ENCODE results near the gene PNRC2.

GRCh38 chr1:23977854-23978191 lies 18.2 kb downstream of the PNRC2 start:
- TF ChIP-seq EZH2 (IDR thresholded peaks at IDR 0.05; ENCODE audit: insufficient read depth, poor library complexity, severe bottlenecking) (no peak), EZH2phosphoT487 (IDR thresholded peaks at IDR 0.05; ENCODE audit: insufficient read depth, low read depth) (no peak)

All from GM23248 (cell line).